ENCODE results near the gene DCAF8. TPM values are rescaled to one million over a fixed set of nuclear protein-coding genes. Genes with fewer than 3 reads are reported as not detected.

Gene DCAF8
- polyA plus RNA-seq, 10 donors = 70.9 to 136 (median 93.2) TPM

- DNase-seq = no peak
Observed at GRCh38 chr1:160177667-160178066, 84.7 kb downstream of the DCAF8 start.

GRCh38 chr1:160177231-160177630, 85.1 kb downstream of the DCAF8 start:
- DNase-seq = no peak

- DNase-seq = no peak
Observed at GRCh38 chr1:160171980-160172379, 90.4 kb downstream of the DCAF8 start.

GRCh38 chr1:160171354-160171753, 91.0 kb downstream of the DCAF8 start:
- DNase-seq = no peak

GRCh38 chr1:160169553-160170399, 92.6 kb downstream of the DCAF8 start:
- DNase-seq = no peak

GRCh38 chr1:160168609-160169369, 93.6 kb downstream of the DCAF8 start:
- peak in 2 of 3 donors; percentile 16 to 47 for DNase-seq

- no peak for DNase-seq
Observed at GRCh38 chr1:160168016-160168415, 94.3 kb downstream of the DCAF8 start.

GRCh38 chr1:160167580-160167979, 94.8 kb downstream of the DCAF8 start:
- peak in 1 of 3 donors; percentile 37 for DNase-seq

GRCh38 chr1:160167056-160167455, 95.3 kb downstream of the DCAF8 start:
- DNase-seq = no peak

- no peak for DNase-seq
Observed at GRCh38 chr1:160166166-160166868, 96.0 kb downstream of the DCAF8 start.

Other genes starting within 250 kb of the DCAF8 start
- gene PIGM, start 230.6 kb downstream of the DCAF8 start, polyA plus RNA-seq (ENCODE audit: insufficient read length in 10 of 10) = 1 to 10 TPM; 3.8 to 6.6 (median 5.7) TPM
- under 1 TPM; 0.35 to 0.91 (median 0.50) TPM for gene KCNJ10, start 192.4 kb downstream of the DCAF8 start, polyA plus RNA-seq (ENCODE audit: insufficient read length in 10 of 10)
- under 1 TPM in 9 of 10 donors, not detected in 1; 0.04 to 0.13 (median 0.08) TPM for gene KCNJ9, start 181.0 kb downstream of the DCAF8 start, polyA plus RNA-seq (ENCODE audit: insufficient read length in 10 of 10)
- 10 to 100 TPM; 13.6 to 22.9 (median 18.2) TPM for gene IGSF8, start 163.9 kb downstream of the DCAF8 start, polyA plus RNA-seq (ENCODE audit: insufficient read length in 10 of 10)
- gene ATP1A2, start 146.8 kb downstream of the DCAF8 start, polyA plus RNA-seq (ENCODE audit: insufficient read length in 10 of 10) = 100 to 1,000 TPM in 2 of 10 donors, 10 to 100 TPM in 8; 30.5 to 114 (median 76.2) TPM
- gene ATP1A4, start 110.9 kb downstream of the DCAF8 start, polyA plus RNA-seq (ENCODE audit: insufficient read length in 10 of 10) = 1 to 10 TPM in 9 of 10 donors, under 1 TPM in 1; 0.71 to 6.2 (median 2.3) TPM
- 1,000 to 10,000 TPM in 3 of 10 donors, 100 to 1,000 TPM in 7; 185 to 1,204 (median 914) TPM for gene CASQ1, start 72.0 kb downstream of the DCAF8 start, polyA plus RNA-seq (ENCODE audit: insufficient read length in 10 of 10)
- gene PEA15, start 57.2 kb downstream of the DCAF8 start, polyA plus RNA-seq (ENCODE audit: insufficient read length in 10 of 10) = 100 to 1,000 TPM; 121 to 156 (median 135) TPM
- 10 to 100 TPM; 39.7 to 48.4 (median 43.9) TPM for gene PEX19, start 22.6 kb upstream of the DCAF8 start, polyA plus RNA-seq (ENCODE audit: insufficient read length in 10 of 10)
- 100 to 1,000 TPM; 109 to 178 (median 136) TPM for gene COPA, start 80.7 kb upstream of the DCAF8 start, polyA plus RNA-seq (ENCODE audit: insufficient read length in 10 of 10)
- gene NCSTN, start 80.8 kb upstream of the DCAF8 start, polyA plus RNA-seq (ENCODE audit: insufficient read length in 10 of 10) = 100 to 1,000 TPM in 4 of 10 donors, 10 to 100 TPM in 6; 80.1 to 117 (median 99.3) TPM
- under 1 TPM; 0.23 to 0.68 (median 0.38) TPM for gene NHLH1, start 104.5 kb upstream of the DCAF8 start, polyA plus RNA-seq (ENCODE audit: insufficient read length in 10 of 10)
- gene VANGL2, start 138.0 kb upstream of the DCAF8 start, polyA plus RNA-seq (ENCODE audit: insufficient read length in 10 of 10) = 10 to 100 TPM in 3 of 10 donors, 1 to 10 TPM in 7; 7.5 to 18.7 (median 9.6) TPM

All from muscle of back (tissue), 11 donors.